ENCODE results near the gene NBPF14.
"Not testable (repeated sequence)": the region's sequence is repeated elsewhere in the genome, so short reads cannot be mapped to it uniquely, and the experiment has no call there.

Gene NBPF14

GRCh38 chr1:148493933-148494332, 101.9 kb downstream of the NBPF14 start:
- not testable (repeated sequence) for H3K4ac ChIP-seq (ENCODE audit: low read depth, low read length); H2AK5ac ChIP-seq (ENCODE audit: low read length); H4K8ac ChIP-seq (ENCODE audit: low read depth, low read length); H3K4me2 ChIP-seq (ENCODE audit: low read length); H3K4me3 ChIP-seq (ENCODE audit: low read length); H3K27me3 ChIP-seq (ENCODE audit: insufficient read depth, low read length, poor library complexity); H3K9ac ChIP-seq (ENCODE audit: low read length); H3K79me2 ChIP-seq (ENCODE audit: control insufficient read depth, insufficient read depth, low read length); H3K18ac ChIP-seq (ENCODE audit: low read length); H2BK15ac ChIP-seq (replicated peaks; ENCODE audit: low read depth); H3K4me1 ChIP-seq (ENCODE audit: control insufficient read depth, low read depth, low read length); DNase-seq; H4K5ac ChIP-seq (ENCODE audit: low read length); H3K56ac ChIP-seq (ENCODE audit: low read length); H3K36me3 ChIP-seq (ENCODE audit: control insufficient read depth, insufficient read depth, low read length); H3K23ac ChIP-seq (ENCODE audit: low read length); H2BK5ac ChIP-seq (ENCODE audit: low read length); H2BK120ac ChIP-seq (ENCODE audit: low read depth, low read length); H3K27ac ChIP-seq (ENCODE audit: low read depth, low read length); H3K79me1 ChIP-seq (ENCODE audit: low read length)

- WGBS (ENCODE audit: extremely low coverage, insufficient coverage, low lambda C conversion rate), result no CpG with 5 or more reads among the region's 12 CpGs
- H3K79me1 ChIP-seq (ENCODE audit: low read length); H3K18ac ChIP-seq (ENCODE audit: low read length); H3K79me2 ChIP-seq (ENCODE audit: control insufficient read depth, insufficient read depth, low read length); H3K27ac ChIP-seq (ENCODE audit: low read depth, low read length); H3K56ac ChIP-seq (ENCODE audit: low read length); H3K36me3 ChIP-seq (ENCODE audit: control insufficient read depth, insufficient read depth, low read length); DNase-seq; H3K4me1 ChIP-seq (ENCODE audit: control insufficient read depth, low read depth, low read length); H3K9ac ChIP-seq (ENCODE audit: low read length); H2BK120ac ChIP-seq (ENCODE audit: low read depth, low read length); H3K27me3 ChIP-seq (ENCODE audit: insufficient read depth, low read length, poor library complexity); H2AK5ac ChIP-seq (ENCODE audit: low read length); H4K5ac ChIP-seq (ENCODE audit: low read length); H2BK5ac ChIP-seq (ENCODE audit: low read length); H4K8ac ChIP-seq (ENCODE audit: low read depth, low read length); H3K4me3 ChIP-seq (ENCODE audit: low read length); H3K4ac ChIP-seq (ENCODE audit: low read depth, low read length); H3K4me2 ChIP-seq (ENCODE audit: low read length); H3K23ac ChIP-seq (ENCODE audit: low read length); H2BK15ac ChIP-seq (replicated peaks; ENCODE audit: low read depth): not testable (repeated sequence)
Observed at GRCh38 chr1:148483029-148483428, 112.8 kb downstream of the NBPF14 start, which contains the start of gene PPIAL4G. Gene PPIAL4G (minus strand): TSS chr1:148483302. CDS start chr1:148483252, 50 bp downstream.

Small RNA genes lying within 50 kb of the gene (small RNA-seq; reads per million reads assigned to genes)
- 5.2 reads per million, percentile 72 among the genes with 10 or more reads in this experiment for gene RF00003 (ENCODE audit: insufficient read depth)
